Middle frontal gyrus (tissue), 1 donor: ENCODE data around the gene OXLD1.
"Not testable (repeated sequence)": the region's sequence is repeated elsewhere in the genome, so short reads cannot be mapped to it uniquely, and the experiment has no call there.

ENCODE experiments used
- DNase-seq: peaks from one replicate; pipeline ENCODE4 v3.0.0-alpha.2; 2015; ENCODE audit warnings: low spot score; ENCODE audit errors: extremely low spot score

OXLD1 gene

DNA sequence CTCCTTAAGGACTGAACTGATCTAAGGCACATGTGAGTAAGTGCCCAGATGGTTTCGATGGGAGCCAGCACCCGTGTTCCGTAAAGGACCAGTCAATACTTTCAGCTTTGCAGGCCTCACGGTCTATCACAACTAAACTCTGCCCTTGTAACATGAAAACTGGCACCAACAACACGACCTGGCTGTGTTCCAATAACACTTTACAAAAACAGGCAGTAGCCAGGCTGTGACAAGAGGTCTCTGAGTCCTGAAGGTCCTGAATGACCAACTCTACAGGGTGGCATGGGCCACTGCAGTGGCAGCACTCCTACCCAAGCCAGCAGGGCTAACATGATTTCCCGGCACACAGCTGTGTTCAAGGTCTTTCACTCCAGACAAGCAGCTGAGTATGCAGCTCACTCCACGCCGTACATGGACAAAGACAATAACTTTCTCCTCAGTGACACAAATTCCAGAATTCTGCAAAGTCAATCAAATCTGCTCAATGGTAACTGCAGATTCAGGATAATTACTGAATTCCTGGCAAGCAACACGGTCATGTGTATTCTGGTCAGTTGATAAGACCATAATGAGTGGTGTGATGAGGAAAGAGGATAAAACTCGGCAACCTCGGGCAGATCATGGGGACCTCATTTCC lies 44.8 kb downstream of the OXLD1 start:
- DNase-seq: no peak

- not testable (repeated sequence) for DNase-seq
These were observed 48.1 kb downstream of the OXLD1 start for GRCh38 chr17:81618307-81618706.

DNA sequence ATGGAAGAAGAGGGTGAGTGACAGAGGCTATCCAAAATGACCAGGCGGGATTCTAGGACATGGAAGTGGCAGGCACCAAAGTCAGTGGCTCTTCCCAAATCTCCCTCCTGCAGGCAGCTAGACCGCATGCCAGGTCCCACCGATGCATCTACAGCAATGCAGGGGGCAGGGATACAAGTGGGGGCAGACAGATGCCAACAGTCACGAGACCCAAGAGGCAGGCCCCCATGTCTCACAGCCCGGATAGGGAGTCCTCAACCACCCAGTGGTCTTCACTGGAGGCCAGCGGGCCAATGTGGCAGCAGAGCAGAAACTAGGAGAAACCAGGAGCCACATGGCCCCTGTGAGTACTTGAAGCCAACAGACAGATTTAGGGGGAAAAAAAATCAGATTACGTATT lies 49.5 kb downstream of the OXLD1 start:
- DNase-seq: no peak

GRCh38 chr17:81615401-81615930 lies 50.9 kb downstream of the OXLD1 start:
- DNase-seq: no peak
